GM21360 (cell line): Measurements from ENCODE around the gene IRF1.

ENCODE experiments used
- ATAC-seq: cut with Tn5 transposase; IDR thresholded peaks from one replicate; pipeline ENCODE4 v1.9.1; 2021; ENCODE audit warnings: mild to moderate bottlenecking, moderate library complexity; ENCODE audit not compliant: unreplicated experiment

Gene IRF1

GRCh38 chr5:132462856-132463745 lies 27.5 kb downstream of the IRF1 start:
- ATAC-seq = no peak

GRCh38 chr5:132462333-132462732 lies 28.2 kb downstream of the IRF1 start:
- no peak for ATAC-seq

DNA sequence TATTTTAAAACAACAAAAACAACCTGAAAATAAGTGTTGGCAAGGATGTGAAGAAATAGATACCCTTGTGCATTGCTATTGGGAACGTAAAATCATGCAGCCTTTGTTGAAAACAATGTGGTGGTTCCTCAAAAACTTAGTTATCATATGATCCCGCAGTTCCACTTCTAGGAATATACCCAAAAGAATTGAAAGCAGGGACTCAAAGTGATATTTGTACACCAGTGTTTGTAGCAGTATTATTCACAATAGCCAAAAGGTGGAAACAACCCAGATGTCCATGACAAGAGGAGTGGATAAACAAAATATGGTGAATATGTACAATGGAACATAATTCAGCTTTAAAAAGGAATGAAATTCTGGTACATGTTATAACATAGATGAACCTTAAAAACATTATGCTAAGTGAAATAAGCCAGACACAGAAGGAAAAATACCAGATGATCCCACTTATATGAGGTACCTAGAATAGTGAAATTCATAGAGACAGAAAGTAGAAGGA lies 29.0 kb downstream of the IRF1 start:
- no peak for ATAC-seq

- no peak for ATAC-seq
Observed at GRCh38 chr5:132460846-132461568, 29.6 kb downstream of the IRF1 start.

- ATAC-seq = no peak
Observed at GRCh38 chr5:132459983-132460838, 30.4 kb downstream of the IRF1 start.

DNA sequence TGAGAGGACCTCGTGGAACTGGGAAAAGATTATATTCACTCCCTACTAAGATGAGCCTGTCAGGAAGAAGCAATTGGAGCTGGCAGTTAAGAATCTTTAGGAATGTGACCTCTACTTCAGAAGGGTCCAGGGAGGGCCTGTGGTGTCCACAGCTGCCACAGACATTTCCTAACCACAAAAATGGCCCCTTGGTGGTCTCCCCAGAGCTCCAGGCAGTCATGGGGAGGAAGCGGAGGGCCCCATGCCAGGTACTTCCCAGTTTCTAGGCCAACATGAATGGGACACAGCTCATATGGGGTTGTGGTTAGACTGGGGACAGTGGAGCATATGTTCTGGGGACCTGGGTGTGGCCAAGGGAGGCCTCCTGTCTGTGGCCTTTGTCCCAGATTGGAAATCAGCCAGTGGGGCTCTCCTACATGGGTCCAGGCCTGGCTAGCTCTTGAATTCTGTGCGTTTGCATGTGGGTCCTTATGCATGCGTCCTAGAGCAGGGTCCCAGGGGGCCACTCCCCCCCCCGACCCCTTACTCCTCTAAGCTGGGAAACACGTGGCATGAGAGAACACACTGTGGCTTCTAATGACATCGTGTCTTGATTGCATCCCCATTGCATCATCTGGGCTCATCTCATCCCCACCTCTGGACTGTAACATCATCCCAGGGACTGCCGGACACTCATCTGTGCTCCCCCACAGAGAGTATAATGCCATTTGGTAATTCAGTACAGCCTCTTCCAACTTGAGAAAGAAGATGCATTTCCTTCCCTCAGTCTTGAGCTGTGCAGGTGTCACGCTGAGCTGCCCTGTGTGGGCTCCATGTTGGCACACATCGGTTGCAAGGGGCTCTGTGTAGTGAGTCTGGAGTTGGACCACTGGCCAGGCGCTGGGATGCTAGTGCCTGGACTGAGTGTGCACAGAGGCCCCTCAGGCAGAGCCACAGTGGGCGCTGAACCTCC lies 31.3 kb downstream of the IRF1 start:
- ATAC-seq = no peak

GRCh38 chr5:132458651-132459030 lies 31.9 kb downstream of the IRF1 start:
- peak; percentile 41 for ATAC-seq

DNA sequence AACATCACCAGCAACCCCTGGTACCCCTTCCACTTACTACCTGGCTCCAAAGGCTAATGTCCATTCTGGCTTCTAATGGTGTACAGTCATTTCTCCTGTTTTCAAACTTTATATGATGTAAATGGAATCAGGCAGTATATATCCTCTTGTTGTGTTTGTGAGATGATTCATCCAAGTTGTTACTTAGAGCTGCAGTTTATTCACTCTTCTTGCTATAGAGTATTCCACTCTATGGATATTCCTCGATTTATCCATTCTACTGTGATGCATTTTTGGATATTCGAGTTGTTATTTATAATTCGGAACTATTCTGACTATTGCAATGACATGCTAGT lies 32.4 kb downstream of the IRF1 start:
- ATAC-seq = no peak

DNA sequence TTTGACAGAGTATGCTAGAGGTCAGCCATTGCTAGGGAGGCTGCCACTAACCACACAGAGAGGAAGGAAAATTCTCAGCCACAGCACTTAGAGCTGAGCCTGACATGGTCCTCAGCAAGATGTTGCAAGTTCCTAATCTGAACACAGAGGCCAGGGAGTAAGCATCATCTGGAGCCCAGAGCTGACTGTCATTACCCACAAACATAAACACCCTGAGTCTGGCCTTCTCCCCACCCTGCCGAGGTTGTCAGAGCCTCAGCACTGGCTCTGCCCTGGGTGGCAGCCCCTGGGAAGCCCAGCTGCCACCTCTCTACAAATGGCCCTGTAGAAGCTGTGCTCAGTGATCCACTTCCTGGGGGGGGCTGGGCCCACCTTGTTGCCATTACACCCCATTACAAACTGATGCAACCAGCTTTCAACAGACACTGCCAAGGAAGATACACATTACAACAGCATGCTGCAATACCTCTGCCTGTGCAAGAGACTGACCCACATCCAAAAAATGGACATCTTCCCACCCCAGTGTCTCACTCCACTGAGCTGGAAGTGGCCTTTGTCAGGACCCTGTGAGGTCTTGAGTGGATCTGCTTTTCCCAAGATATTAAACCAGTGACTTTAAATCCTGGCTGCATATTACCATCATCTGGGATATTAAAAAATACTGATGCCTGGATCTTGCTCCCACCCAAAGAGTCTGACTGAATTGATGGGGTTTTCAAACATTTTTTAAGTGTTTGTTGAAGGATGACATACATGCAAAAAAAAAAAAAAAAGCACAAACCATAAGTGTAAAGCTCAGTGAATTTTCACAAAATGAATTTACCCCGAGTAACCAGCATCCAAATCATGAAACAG lies 33.0 kb downstream of the IRF1 start:
- peak; percentile 3 for ATAC-seq

- ATAC-seq = peak; percentile 16
Observed at GRCh38 chr5:132456987-132457361, 33.6 kb downstream of the IRF1 start.

GRCh38 chr5:132456296-132456986 lies 34.1 kb downstream of the IRF1 start:
- ATAC-seq = peak; percentile 45

GRCh38 chr5:132455614-132456115 lies 34.9 kb downstream of the IRF1 start:
- no peak for ATAC-seq

DNA sequence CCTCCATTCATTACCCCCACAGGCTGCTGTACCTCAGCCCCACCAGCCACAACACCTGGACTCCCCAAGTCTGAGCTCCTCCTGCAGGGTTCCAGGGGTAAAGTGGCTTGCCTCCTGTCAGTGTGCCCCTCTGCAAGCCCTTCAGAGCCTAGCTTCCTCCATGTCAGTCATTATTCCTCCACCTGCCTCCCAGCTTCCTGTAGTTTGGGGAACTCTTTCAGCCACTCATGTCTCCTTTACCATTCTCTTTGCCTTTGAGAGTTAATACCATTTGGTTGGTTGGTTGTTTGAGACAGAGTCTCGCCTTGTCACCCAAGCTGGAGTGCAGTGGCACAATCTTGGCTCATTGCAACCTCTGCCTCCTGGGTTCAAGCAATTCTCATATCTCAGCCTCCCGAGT lies 36.2 kb downstream of the IRF1 start:
- no peak for ATAC-seq

DNA sequence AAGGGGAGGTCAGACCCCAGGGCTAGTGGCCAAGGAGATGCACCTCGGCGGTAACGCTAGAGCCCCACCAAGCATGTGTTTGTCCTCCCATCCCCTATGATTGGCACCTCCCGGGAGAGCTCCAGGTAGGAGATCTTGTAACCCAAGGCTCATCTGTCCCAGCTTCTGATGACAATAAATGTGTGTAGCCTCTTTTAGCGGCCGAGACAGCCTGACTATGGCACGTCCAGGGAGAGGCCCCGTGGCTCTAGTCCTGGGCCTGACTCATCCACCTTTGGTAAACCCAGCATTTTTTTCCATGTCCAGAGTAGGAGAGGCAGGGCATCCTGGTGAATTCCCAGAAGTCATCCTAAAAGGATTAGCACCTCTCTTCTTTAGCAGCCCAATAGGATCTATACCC lies 39.2 kb downstream of the IRF1 start:
- ATAC-seq = no peak

GRCh38 chr5:132449060-132449459 lies 41.5 kb downstream of the IRF1 start:
- ATAC-seq = no peak

DNA sequence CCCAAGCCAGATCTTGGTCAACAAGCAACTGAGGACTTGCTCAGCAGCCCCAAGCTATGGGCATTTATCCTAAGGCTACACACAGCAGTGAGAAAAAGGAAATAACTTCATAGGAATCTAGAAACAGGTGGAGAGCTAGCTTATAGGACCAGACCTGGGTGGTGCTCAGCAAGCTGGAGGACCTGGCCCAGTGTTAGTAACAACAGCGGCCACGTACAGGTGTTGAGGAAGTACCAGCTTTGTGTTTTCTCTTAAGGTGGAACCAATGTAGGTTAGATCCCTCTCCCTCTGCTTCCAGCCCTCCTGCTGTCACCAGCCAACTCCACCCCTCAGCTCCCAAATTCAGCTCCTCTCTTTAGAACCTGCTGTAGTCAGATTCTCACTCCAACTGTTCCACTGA lies 43.4 kb downstream of the IRF1 start:
- ATAC-seq = no peak

DNA sequence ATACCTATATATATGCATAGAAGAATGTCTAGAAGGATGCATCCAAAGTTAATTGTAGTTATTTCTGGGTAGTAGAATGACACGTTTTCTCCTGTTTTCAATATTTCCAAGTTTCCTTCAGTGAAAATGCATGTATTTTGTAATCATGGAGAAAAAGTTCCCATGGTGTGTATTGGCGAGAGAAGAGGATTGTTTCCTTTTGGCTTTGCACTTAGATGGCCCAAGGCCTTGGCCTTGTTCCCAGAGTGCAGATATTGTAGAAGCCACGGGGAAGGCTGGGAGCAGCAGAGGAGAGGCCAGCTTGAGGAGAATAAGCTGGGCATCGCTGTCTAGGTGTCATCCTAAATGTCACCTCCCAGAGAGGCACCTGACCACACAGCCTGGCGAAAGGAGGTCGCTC lies 44.0 kb downstream of the IRF1 start:
- ATAC-seq = no peak

GRCh38 chr5:132445930-132446329 lies 44.6 kb downstream of the IRF1 start:
- no peak for ATAC-seq

DNA sequence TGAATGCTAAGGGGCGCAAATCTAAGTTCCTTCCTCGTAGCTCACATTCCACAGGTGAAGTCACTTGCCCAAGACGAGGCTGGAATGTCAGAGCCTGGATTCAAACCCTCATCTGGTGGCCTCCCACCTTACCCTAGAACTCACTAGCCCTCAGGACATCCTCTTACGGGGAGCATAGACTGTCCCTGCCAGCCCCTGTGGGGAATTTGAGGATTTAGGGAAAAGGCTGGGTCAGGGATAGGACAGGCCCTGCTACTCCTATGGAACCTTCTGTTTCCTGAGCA lies 45.0 kb downstream of the IRF1 start:
- no peak for ATAC-seq
